GM19372 (cell line): ENCODE results near the gene AGGF1.
"Not testable (repeated sequence)": the region's sequence is repeated elsewhere in the genome, so short reads cannot be mapped to it uniquely, and the experiment has no call there.

Source experiments
- ATAC-seq: cut with Tn5 transposase; IDR thresholded peaks from one replicate; pipeline ENCODE4 v1.9.1; 2021; ENCODE audit warnings: mild to moderate bottlenecking, low read depth, moderate library complexity; ENCODE audit not compliant: unreplicated experiment

AGGF1 gene, protein sequence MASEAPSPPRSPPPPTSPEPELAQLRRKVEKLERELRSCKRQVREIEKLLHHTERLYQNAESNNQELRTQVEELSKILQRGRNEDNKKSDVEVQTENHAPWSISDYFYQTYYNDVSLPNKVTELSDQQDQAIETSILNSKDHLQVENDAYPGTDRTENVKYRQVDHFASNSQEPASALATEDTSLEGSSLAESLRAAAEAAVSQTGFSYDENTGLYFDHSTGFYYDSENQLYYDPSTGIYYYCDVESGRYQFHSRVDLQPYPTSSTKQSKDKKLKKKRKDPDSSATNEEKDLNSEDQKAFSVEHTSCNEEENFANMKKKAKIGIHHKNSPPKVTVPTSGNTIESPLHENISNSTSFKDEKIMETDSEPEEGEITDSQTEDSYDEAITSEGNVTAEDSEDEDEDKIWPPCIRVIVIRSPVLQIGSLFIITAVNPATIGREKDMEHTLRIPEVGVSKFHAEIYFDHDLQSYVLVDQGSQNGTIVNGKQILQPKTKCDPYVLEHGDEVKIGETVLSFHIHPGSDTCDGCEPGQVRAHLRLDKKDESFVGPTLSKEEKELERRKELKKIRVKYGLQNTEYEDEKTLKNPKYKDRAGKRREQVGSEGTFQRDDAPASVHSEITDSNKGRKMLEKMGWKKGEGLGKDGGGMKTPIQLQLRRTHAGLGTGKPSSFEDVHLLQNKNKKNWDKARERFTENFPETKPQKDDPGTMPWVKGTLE

DNA sequence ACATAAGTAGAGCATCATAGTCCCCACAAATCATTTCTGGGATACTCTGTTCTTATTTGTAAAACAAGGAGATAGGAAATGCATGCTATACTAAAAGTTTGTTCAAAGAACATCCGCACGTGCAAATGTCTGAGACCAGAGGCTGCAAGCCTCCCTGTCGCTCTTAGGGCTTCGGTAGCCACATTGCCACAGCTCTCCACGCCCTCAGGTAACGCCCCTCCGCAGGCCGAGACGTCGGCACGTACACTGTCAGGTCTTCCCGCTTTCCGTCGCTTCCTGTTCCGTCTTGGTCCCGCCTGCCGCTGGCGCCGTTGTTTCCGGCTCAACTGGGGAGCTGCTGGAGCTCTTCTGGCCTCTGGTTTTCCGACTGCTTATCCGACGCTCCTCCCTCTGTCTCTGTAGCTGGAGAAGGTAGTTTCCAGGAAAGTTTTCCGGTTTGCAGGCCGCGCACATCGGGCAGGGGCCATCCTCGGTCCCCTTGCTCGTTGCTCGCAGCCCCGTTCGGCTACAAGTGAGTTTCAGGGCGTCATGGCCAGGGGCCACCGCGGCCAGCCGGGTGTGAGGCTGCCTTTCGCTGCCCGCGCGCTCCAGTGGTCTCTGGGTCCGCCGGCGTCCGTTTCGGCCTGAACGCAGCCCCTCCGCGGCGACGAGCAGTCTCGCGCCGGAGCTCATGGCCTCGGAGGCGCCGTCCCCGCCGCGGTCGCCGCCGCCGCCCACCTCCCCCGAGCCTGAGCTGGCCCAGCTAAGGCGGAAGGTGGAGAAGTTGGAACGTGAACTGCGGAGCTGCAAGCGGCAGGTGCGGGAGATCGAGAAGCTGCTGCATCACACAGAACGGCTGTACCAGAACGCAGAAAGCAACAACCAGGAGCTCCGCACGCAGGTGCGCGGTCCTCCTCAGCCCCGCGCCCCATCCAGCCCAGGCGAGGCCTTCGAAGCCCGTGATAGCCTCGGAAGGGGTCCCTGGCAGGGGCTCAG is at the start of gene AGGF1:
Gene AGGF1 (plus strand): TSS at position 308 of the 975 bp plus-strand sequence. CDS start 363 bp downstream, at position 671.
- peak; percentile 99 for ATAC-seq

DNA sequence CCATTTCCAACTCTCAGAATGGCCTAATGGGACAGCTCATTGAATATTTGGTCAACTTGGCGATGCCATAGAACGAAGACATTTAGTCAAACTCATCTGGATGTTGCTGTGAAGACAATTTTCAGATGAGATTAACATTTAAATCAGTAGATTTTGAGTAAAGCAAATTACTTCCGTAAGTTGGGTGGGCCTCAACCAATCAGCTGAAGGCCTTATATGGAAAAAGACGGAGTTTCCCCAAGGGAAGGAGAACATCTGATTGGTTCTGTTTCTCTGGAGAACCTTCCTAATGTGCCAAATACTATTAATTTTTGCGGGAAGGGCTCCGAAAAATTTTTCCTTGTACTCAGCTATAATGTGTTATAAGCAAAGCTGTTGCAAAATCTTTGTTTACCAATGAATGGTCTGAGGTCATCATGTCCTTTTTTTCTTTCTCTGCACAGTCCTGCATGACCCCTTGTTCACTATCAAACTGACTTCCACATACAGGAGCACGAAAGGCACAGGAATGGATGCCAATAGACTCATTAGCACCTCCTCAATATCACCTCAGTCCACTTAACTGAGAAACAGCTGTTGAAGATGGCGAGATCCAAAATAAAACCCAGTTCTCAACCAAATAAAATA is 49.6 kb upstream of the AGGF1 start:
- ATAC-seq = no peak

DNA sequence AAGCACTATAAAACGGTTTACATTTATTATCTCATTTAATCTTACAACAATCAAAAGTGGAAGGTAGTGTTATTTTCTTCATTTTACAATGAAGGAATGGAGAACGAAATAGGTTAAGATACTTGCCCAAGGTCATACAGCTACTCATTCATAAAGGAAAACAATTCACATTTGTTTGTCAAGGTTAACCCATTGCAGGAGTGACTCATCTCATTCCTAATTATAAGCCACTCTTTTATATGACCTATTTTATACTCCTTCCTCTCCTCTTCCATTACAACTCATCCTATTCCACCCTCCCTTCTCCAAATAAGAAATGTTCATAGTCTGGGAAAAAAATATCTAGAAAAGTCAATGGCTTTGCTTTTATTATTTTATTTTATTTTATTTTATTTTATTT is 47.8 kb upstream of the AGGF1 start:
- ATAC-seq = no peak

DNA sequence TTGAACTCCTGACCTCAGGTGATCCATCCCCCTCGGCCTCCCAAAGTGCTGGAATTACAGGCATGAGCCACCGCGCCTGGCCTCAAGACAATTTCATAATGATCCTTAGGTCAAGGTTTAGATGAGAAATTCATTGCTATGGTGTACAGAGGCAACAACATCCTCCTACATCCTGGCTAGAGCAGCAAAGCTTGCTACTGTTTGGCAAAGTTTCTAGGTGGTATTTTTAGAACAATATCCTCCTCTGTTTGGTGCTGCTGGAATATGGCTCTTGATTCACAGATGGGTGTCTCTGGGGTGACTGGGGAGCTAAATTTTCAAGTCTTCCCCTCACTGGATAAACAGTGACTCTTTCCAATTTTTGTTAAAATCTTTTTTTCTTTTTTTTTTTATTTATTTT is 46.7 kb upstream of the AGGF1 start:
- ATAC-seq = no peak

DNA sequence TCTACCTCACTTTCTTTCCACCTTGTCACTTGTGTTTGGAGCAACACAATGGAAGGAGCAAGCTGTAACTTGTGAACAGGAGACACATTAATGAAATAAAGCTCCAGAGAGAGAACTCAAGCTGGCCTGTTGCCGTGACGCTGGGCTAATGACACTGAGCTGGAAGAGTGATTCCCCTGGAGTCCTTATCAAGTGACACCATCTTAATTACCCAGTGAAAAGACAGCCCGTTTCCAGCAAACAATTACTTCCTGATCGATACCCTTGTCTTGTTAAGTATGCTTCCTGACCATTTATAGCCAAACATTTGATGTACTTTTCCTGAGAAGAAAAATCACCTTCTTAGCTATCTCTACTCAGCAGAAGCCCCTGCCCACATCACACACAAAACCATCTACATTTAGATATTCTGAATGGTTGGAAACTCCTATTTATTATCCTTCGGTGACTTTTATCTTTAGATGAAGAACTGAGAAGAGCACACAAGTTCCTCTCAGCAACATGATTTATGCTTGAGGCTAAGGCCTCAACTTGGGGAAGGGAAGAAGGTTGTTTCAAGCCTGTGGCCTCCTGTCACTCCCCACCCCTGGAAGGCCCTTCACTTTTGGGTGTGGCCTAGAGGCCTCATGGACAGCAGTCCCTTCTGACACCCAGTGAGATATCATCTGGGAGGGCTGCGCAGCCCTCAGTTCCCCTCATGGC is 43.2 kb upstream of the AGGF1 start:
- no peak for ATAC-seq

DNA sequence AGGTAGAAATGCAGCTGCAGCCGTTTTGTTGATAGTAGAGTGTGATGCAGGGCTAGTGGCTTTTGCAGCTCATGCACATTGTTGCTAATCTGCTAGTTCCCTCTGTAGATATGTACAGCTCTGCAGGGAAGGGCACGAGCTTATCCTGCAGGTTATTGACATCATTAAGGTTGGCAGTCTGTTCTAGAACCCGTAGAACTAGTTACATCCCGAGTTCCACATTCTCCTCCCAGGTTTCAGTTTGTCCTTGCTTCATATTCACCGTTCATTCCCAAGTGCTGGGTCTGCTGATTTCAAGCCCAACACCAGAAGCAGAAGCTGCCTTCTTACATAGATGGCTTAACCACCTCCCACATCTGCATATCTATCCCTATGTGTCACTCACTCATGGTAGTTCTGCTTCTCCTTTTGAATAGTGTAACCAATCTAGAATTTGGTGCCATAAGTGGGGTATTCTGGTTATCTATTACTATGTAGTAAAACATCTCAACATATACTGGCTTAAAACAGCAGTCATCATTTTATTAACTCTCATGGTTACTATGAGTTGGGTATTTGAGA is 39.2 kb upstream of the AGGF1 start:
- ATAC-seq = no peak

DNA sequence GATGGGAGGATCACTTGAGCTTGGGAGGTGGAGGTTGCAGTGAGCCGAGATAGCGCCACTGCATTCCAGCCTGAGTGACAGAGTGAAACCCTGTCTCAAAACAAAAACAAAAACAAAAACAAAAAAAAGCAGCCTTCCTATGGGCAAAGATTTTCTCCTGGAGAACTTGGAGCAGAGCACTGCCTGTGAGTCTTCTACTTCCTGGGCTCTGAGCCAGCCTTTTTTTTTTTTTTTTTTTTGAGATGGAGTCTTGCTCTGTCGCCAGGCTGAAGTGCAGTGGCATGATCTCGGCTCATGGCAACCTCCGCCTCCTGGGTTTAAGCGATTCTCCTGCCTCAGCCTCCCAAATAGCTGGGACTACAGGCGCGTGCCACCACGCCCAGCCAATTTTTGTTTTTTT is 36.8 kb upstream of the AGGF1 start:
- ATAC-seq = not testable (repeated sequence)

DNA sequence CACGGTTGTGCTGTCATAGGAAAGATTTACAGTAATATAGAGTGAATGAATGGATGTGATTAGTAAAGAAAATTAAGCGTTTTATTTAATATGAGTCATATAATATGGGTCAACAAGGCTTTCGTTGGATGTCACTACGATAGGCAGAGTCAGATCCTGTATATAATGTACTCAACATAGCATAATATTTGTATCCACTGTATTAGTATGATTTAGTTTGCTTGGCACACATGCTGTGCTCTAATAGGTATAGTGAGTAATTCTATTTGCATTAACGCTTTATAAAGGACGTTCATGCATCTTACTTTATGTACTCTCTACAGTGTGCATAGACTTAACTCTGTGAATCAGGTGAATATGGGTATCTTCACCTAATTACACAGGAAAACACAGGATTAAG is 35.9 kb upstream of the AGGF1 start:
- ATAC-seq = no peak

DNA sequence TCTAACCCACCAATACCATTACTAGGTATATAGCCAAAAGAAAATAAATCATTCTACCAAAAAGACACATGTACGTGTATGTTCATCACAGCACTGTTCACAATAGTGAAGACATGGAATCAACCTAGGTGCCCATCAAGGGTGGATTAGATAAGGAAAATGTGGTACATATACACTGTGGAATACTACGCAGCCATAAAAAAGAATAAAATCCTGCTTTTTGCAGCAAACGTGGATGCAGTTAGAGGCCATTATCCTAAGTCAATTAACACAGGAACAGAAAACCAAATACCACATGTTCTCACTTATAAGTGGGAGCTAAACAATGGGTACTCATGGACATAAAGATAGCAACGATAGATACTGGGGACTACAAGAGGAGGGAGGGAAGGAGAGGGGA is 32.0 kb upstream of the AGGF1 start:
- not testable (repeated sequence) for ATAC-seq

DNA sequence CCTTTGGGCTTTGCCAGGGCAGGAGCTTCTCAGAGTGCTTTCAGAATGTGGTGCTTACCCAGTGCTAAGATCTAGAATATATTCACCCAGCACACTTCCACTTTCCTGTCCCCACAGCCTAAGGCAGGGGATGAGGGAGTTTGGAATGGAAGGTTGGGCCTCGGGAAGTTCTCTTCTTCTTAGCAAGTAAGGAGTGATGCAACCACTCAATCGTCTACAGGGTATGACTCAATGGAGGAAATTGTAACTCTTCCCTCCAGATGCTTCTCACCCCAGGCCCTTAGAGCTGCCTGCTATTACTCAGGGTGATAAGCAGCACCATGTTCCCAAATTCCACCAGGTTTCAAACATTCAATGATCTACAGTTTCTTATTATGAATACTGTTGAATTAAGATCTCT is 30.8 kb upstream of the AGGF1 start:
- ATAC-seq = no peak

DNA sequence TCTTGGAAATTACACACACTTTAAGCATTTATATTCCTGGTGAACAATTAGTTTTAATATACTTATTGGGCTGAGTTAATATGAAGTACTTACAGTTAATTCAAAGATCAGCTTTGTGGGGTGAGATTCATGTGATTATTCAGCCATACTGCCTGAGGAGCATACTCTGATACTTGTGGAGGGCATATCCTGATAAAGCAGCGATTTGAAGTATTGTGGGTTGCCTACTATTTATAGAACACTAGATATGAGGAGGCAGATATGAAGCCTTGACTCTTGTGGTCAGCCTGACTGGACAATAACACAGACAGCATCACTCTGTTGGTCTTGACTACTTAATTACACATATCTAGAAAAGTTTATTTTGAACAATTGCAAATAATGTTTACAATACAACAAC is 27.0 kb upstream of the AGGF1 start:
- ATAC-seq = no peak

DNA sequence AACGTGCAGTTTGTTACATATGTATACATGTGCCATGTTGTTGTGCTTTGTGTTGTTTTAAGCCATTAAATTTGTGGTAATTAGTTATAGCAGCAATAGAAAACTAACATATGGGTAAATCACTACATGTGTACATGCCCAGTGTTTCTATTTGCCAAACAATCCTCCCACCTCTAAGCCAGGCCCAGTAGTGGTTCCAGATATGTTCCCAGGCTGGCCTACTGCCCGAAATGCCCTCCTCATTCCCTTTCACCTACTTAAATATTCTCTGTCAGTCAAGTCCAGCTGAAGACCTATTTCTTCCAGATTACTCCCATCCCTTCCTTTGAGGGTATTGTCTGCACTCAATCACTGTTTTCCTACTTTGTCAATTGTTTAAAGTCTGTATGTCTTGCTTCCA is 24.1 kb upstream of the AGGF1 start:
- no peak for ATAC-seq

DNA sequence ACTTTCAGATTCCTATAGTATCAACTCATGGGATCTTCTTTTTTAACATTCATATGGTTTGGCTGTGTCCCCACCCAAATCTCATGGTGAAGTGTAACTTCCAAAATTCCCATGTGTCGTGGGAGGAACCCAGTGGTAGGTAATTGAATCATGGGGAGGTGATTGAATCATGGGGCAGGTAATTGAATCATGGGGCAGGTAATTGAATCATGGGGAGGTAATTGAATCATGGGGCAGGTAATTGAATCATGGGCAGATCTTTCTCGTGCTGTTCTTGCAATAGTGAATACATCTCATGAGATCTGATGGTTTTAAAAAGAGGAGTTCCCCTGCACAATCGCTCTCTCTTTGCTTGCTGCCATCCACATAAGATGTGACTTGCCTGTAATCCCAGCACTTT is 21.8 kb upstream of the AGGF1 start:
- no peak for ATAC-seq

DNA sequence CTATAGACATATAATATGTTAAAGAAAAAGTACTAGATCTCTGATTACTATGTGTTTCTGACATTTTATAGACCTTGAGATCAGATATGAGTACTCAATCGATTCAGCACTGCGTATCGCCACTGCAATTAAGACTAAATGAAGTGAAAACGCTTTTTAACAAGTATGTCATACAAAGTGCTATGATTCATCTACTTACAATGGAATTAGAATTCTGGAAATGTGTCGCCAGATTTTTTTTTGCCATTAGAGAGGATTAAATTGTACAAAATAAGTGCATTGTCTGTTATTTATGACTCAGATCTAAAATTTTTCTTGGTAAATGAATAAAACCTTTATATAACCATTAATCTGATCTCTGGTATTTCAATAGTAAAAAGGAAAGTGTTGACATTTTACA is 20.0 kb upstream of the AGGF1 start:
- ATAC-seq = no peak

DNA sequence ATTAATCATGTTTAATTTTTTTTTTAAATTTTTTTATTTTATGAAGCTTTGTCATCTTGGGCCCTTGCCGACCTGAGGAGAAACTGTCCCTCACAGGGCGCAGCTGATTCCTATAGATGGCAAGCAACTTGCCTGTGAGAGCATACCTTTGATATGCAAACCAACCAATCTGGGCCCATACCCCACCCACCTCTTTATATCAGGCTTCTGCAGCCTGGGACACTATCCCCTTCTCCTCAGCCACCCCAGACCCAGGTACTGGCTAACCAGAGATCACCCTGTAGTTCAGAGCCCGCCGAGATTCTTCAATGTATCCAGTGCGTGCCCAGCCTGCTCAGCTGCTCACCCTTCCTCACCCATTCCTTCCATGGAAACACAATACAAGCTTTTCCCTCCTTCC is 18.7 kb upstream of the AGGF1 start:
- no peak for ATAC-seq

DNA sequence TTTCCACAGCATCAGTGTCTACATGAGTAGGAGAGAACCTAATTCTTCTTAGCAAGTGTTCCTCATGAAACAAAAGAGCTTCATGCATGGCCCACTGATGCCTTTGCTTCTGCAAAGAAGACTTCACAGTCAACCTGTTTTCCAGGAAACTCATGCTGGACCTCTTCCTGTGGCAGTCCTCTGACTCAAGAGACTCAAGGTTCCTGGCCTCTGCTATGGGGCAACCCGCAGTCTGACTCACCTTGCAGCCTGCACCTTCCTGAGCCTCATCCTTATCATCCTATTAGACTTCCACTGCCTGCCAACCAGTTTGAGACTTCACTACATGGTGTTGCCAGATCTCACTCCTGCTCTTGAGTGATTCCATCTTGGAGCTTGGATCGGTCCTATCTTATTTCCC is 17.6 kb upstream of the AGGF1 start:
- ATAC-seq = no peak

DNA sequence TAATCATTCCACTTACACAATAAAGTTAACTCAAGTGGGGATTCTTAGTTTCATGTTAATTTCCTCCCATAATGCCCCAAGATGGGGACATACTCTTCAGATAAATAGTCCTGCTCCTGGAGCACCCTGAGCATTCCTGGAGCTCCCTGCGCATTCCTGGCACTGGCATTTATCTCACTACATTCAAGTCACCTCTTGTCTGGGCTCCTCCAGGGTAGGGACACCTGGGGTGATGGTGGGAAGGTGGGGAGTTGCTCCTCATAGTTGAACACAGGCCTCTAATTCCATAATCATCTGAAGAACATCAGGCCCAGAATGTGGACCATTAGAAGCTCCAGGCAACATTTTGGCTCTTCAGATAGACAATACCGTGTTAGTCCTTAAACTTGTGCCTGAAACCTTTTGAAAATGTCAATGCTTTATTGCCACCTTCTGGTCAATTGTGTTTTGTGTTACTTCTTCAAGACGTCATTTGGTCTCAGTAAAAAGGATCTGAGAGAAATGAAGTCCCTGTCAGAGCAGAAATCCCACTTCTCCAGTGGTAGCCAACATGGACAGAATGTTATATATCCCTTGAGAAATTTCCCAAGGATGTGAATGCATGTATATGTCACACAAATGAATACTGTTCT is 14.2 kb upstream of the AGGF1 start:
- no peak for ATAC-seq

DNA sequence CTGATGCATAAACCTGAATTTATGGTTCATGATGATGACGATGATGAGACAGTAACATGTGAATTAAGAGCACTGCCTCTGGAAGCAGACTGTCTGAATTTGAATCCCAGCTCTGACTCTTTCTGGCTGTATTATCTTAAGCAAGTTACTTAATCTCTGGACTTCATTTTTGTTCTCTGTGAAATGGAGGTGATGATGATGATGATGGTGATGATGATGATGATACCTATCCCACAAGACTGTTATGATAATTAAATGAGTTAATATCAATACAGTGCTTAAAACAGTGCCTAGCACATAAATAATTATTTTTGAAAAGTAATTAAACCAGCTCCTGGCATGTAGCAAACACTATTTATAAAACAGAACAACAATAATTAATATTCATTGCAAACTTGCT is 13.2 kb upstream of the AGGF1 start:
- ATAC-seq = no peak

DNA sequence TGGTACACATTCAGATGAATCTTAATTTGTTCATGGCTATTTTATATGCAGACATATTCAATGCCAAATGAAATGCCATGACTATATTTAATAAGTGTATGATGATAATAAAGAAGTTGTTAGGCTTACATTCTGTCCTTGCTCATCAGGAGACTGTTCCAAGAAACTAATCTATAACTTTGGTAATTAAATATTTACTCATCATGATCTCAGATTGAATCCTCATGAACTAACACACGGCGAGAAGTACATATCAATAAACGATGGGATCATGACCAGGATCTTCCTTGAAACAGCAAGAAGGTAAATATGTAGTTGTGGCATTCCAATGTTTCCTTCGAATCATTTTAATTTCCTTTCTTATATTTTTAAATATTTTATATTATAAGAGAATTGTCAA is 12.5 kb upstream of the AGGF1 start:
- no peak for ATAC-seq
